ENCODE measurements around the gene LFNG.

Gene LFNG

DNA sequence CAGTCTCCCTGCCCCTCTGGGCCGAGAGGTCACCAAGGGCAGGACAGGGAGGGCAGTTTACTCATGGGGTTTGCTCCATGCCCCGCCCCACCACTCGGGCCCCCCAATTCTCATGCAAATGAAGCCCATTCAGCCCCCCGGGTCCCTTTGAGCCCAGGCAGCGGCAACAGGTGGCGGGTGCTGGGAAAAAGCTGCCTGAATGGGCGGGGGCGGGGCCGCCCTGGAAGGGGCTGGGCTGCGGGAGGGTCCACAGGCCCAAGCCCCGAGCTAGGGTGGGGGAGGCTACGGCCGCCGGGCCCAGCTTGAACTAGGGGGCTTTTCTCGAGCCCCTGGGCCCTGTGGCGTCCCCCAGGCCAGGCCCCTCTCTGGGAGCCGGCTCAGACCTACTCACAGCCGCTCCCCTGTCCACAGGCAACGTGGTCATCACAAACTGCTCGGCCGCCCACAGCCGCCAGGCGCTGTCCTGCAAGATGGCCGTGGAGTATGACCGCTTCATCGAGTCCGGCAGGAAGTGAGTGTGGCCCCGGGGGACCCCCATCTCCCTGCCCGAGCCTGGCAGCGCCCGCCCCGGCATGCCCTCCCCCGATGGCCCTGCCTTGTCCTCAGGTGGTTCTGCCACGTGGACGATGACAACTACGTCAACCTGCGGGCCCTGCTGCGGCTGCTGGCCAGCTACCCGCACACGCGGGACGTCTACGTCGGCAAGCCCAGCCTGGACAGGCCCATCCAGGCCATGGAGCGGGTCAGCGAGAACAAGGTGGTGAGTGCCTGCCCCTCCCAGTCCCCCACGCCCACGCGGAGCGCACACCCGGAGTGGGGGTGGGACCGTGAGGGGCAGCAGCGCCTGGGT lies 5.5 kb downstream of the LFNG start:
- H3K23ac ChIP-seq (ENCODE audit: low read length): no peak overlapping the region
- peak overlapping the region; percentile 71 for H4K8ac ChIP-seq (ENCODE audit: low read depth, low read length)
- peak overlapping the region; percentile 68 for H4K12ac ChIP-seq (ENCODE audit: low read depth, low read length)
- no peak overlapping the region for H3K27ac ChIP-seq (ENCODE audit: low read depth, low read length)
- H3K4ac ChIP-seq (ENCODE audit: low read depth, low read length): peak overlapping the region; percentile 53
- H3K4me3 ChIP-seq (ENCODE audit: low read depth, low read length): no peak overlapping the region
- peak overlapping the region; percentile 84 for H3K14ac ChIP-seq (ENCODE audit: low read length)
- no peak overlapping the region for H3K9ac ChIP-seq (ENCODE audit: low read length)
- no peak overlapping the region for H2AFZ ChIP-seq (ENCODE audit: insufficient read depth, low read length, poor library complexity)
- peak overlapping the region; percentile 25 for H3K18ac ChIP-seq (ENCODE audit: low read length)
- H2BK5ac ChIP-seq (ENCODE audit: low read depth, low read length, poor library complexity): peak overlapping the region; percentile 13
- peak overlapping the region; percentile 67 for H4K91ac ChIP-seq (ENCODE audit: low read depth, low read length)
- peak overlapping the region; percentile 91 for H2BK120ac ChIP-seq (ENCODE audit: insufficient read depth, low read length, poor library complexity)
- H3K4me2 ChIP-seq (ENCODE audit: low read length): no peak overlapping the region
- WGBS (ENCODE audit: extremely low coverage, insufficient coverage, insufficient read length): no CpG with 5 or more reads among the region's 53 CpGs
- peak overlapping the region; percentile 80 for H2BK12ac ChIP-seq (ENCODE audit: low read length)
- peaks cover 29% of the 10 kb centered on the region for H3K79me1 ChIP-seq (ENCODE audit: low read length)
- peaks cover 52 to 58% of the 10 kb centered on the region in 2 experiments for H3K4me1 ChIP-seq (ENCODE audit: control insufficient read depth in 1 of 2, insufficient read depth in 2 of 2, low read length in 2 of 2)
- peak overlapping the region; percentile 95 for H2AK5ac ChIP-seq (ENCODE audit: low read length)
- DNase-seq: peak; percentile 88
- H3K9me3 ChIP-seq (ENCODE audit: insufficient read depth, low read depth, low read length): peaks cover 2% of the 10 kb centered on the region
- H3K27me3 ChIP-seq (ENCODE audit: insufficient read depth, low read length): peaks cover 5% of the 10 kb centered on the region
- H3K79me2 ChIP-seq (ENCODE audit: control insufficient read depth, insufficient read depth, low read length, poor library complexity): peaks cover 10% of the 10 kb centered on the region
- peaks cover 35 to 38% of the 10 kb centered on the region in 2 experiments for H3K36me3 ChIP-seq (ENCODE audit: control insufficient read depth in 1 of 2, insufficient read depth in 2 of 2, low read length in 2 of 2)

DNA sequence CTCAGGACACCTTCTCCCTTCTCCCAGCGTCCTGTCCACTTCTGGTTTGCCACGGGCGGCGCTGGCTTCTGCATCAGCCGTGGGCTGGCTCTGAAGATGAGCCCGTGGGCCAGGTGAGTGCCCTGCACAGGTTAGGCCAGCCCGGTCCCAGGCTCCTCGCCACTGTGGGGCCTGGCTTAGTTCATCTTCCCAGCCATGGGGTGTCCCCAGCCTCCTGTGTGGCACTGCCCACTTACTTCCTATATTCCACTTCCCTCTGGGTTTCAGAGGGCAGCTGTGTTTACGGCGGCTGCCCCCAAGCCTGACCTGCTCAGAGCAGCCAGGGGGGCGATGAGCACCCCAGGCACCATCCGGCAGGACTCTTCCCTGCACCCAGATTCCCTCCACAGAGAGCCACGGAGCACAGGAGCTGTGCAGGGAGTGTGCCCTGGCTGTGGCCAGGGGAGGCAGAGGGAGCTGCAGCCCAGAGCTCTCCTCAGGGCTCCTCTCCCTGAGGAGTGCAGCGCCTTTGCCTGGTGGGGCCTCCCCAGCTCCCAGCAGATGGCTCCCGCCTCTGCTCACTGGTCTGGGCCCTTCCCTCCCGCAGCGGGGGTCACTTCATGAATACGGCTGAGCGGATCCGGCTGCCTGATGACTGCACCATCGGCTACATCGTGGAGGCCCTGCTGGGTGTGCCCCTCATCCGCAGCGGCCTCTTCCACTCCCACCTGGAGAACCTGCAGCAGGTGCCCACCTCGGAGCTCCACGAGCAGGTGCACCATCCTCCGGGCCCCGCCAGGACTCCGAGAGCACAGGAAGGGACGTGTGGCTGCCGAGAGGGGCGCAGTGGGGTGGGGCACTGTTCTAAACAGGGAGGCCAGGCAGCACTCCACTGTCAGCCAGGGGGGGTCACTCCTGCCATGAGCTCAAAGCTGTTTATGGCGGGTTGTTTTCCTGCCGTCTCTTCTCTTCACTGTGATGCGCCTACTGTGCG lies 6.4 kb downstream of the LFNG start:
- Histone ChIP-seq H3K4me3 (ENCODE audit: low read depth, low read length) (no peak overlapping the region), H2AFZ (ENCODE audit: insufficient read depth, low read length, poor library complexity) (no peak overlapping the region), H2BK120ac (ENCODE audit: insufficient read depth, low read length, poor library complexity) (no peak overlapping the region), H3K36me3 (ENCODE audit: control insufficient read depth in 1 of 2, insufficient read depth in 2 of 2, low read length in 2 of 2) (peaks cover 35 to 38% of the 10 kb centered on the region in 2 experiments), H2BK5ac (ENCODE audit: low read depth, low read length, poor library complexity) (no peak overlapping the region), H3K4me1 (ENCODE audit: control insufficient read depth in 1 of 2, insufficient read depth in 2 of 2, low read length in 2 of 2) (peaks cover 58 to 60% of the 10 kb centered on the region in 2 experiments), H3K23ac (ENCODE audit: low read length) (no peak overlapping the region), H3K4ac (ENCODE audit: low read depth, low read length) (no peak overlapping the region), H4K12ac (ENCODE audit: low read depth, low read length) (no peak overlapping the region), H3K27ac (ENCODE audit: low read depth, low read length) (no peak overlapping the region), H3K14ac (ENCODE audit: low read length) (no peak overlapping the region), H2AK5ac (ENCODE audit: low read length) (peak overlapping the region; percentile 44), H3K9ac (ENCODE audit: low read length) (no peak overlapping the region), H3K27me3 (ENCODE audit: insufficient read depth, low read length) (peaks cover 2% of the 10 kb centered on the region), H3K79me1 (ENCODE audit: low read length) (peaks cover 34% of the 10 kb centered on the region), H3K4me2 (ENCODE audit: low read length) (no peak overlapping the region), H3K18ac (ENCODE audit: low read length) (no peak overlapping the region), H2BK12ac (ENCODE audit: low read length) (peak overlapping the region; percentile 62), H4K91ac (ENCODE audit: low read depth, low read length) (no peak overlapping the region), H3K79me2 (ENCODE audit: control insufficient read depth, insufficient read depth, low read length, poor library complexity) (peaks cover 9% of the 10 kb centered on the region), H4K8ac (ENCODE audit: low read depth, low read length) (no peak overlapping the region), H3K9me3 (ENCODE audit: insufficient read depth, low read depth, low read length) (peaks cover 2% of the 10 kb centered on the region)
- no CpG with 5 or more reads among the region's 36 CpGs for WGBS (ENCODE audit: extremely low coverage, insufficient coverage, insufficient read length)
- DNase-seq: no peak

DNA sequence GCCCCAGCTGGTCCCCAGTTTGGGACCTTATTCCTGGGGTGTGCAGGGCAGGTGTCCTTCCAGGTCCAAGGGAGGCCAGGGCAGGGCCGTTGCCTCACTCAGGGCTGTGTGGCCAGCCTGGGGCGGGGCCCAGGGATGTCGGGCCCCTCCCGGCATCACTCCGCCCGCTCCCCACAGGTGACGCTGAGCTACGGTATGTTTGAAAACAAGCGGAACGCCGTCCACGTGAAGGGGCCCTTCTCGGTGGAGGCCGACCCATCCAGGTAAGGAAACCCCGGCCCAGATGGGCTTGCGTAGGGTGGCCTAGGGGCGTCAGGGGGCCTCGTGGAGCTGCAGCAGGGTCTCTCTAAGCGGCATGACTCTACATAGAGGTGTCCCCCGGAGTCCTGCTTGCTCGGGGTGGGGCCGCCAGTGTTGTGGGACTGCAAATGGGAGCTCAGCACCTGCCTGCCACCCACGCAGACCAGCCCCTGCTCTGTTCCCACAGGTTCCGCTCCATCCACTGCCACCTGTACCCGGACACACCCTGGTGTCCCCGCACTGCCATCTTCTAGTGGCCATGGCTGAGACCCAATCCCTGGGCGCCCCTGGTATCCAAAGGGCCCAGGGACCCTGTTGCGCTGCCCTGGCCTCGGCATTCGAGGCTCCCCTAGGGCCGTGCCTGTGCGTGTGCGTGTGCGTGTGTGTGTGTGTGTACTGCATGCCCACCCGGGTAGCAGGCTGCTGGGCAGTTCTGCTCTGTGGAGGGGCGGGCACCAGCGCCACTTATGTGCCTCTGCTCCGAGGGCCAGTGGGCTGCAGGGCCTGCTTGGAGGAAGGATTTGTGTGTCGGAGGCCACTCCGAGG lies 7.3 kb downstream of the LFNG start:
- no CpG with 5 or more reads among the region's 40 CpGs for WGBS (ENCODE audit: extremely low coverage, insufficient coverage, insufficient read length)
- no peak for DNase-seq
- Histone ChIP-seq H4K12ac (ENCODE audit: low read depth, low read length) (no peak overlapping the region), H3K79me2 (ENCODE audit: control insufficient read depth, insufficient read depth, low read length, poor library complexity) (peaks cover 9% of the 10 kb centered on the region), H2BK12ac (ENCODE audit: low read length) (no peak overlapping the region), H3K9ac (ENCODE audit: low read length) (no peak overlapping the region), H3K18ac (ENCODE audit: low read length) (no peak overlapping the region), H3K14ac (ENCODE audit: low read length) (no peak overlapping the region), H3K79me1 (ENCODE audit: low read length) (peaks cover 30% of the 10 kb centered on the region), H4K91ac (ENCODE audit: low read depth, low read length) (no peak overlapping the region), H3K4ac (ENCODE audit: low read depth, low read length) (no peak overlapping the region), H3K23ac (ENCODE audit: low read length) (no peak overlapping the region), H3K4me1 (ENCODE audit: control insufficient read depth in 1 of 2, insufficient read depth in 2 of 2, low read length in 2 of 2) (peaks cover 52 to 56% of the 10 kb centered on the region in 2 experiments), H3K9me3 (ENCODE audit: insufficient read depth, low read depth, low read length) (peaks cover 2% of the 10 kb centered on the region), H3K27me3 (ENCODE audit: insufficient read depth, low read length) (no peaks in the 10 kb centered on the region), H2AK5ac (ENCODE audit: low read length) (no peak overlapping the region), H3K4me2 (ENCODE audit: low read length) (no peak overlapping the region), H2AFZ (ENCODE audit: insufficient read depth, low read length, poor library complexity) (no peak overlapping the region), H3K27ac (ENCODE audit: low read depth, low read length) (no peak overlapping the region), H2BK120ac (ENCODE audit: insufficient read depth, low read length, poor library complexity) (no peak overlapping the region), H3K4me3 (ENCODE audit: low read depth, low read length) (no peak overlapping the region), H4K8ac (ENCODE audit: low read depth, low read length) (no peak overlapping the region), H2BK5ac (ENCODE audit: low read depth, low read length, poor library complexity) (no peak overlapping the region), H3K36me3 (ENCODE audit: control insufficient read depth in 1 of 2, insufficient read depth in 2 of 2, low read length in 2 of 2) (peaks cover 35 to 38% of the 10 kb centered on the region in 2 experiments)
